ENCODE measurements around the gene ARCN1.

The ARCN1 gene

GRCh38 chr11:118634431-118635236, 62.4 kb downstream of the ARCN1 start:
- Mint-ChIP-seq H3K27me3 (ENCODE audit: low read depth) (no peaks in the 10 kb centered on the region), H3K4me1 (peaks cover 46% of the 10 kb centered on the region), H3K36me3 (ENCODE audit: low read depth) (peaks cover 56% of the 10 kb centered on the region), H3K9me3 (no peaks in the 10 kb centered on the region), H3K27ac (peak overlapping the region; percentile 92 to 94 (median 93)), H3K4me3 (peak overlapping the region; percentile 65 to 70 (median 69))
- peak in 1 of 3 experiments; percentile 17 for TF ChIP-seq CTCF (IDR thresholded peaks at IDR 0.05; ENCODE audit: unreplicated experiment in 3 of 3)

GRCh38 chr11:118635237-118635591, 63.0 kb downstream of the ARCN1 start:
- TF ChIP-seq CTCF (IDR thresholded peaks at IDR 0.05; ENCODE audit: unreplicated experiment in 3 of 3) = no peak
- H3K36me3 Mint-ChIP-seq (ENCODE audit: low read depth) = peaks cover 60% of the 10 kb centered on the region

GRCh38 chr11:118635642-118636041, 63.4 kb downstream of the ARCN1 start:
- Mint-ChIP-seq H3K4me1 (peaks cover 41% of the 10 kb centered on the region), H3K36me3 (ENCODE audit: low read depth) (peaks cover 58% of the 10 kb centered on the region), H3K4me3 (peak overlapping the region; percentile 32 to 56 (median 34)), H3K27ac (peak overlapping the region; percentile 10 to 60 (median 30)), H3K27me3 (ENCODE audit: low read depth) (no peaks in the 10 kb centered on the region), H3K9me3 (no peaks in the 10 kb centered on the region)
- no peak for TF ChIP-seq CTCF (IDR thresholded peaks at IDR 0.05; ENCODE audit: unreplicated experiment in 3 of 3)

More at GRCh38 chr11:118635237-118635591, 63.0 kb downstream of the ARCN1 start:
- peaks cover 45% of the 10 kb centered on the region for H3K4me1 Mint-ChIP-seq
- peak overlapping the region; percentile 10 to 60 (median 30) for H3K27ac Mint-ChIP-seq
- H3K27me3 Mint-ChIP-seq (ENCODE audit: low read depth) = no peaks in the 10 kb centered on the region
- H3K4me3 Mint-ChIP-seq = peak overlapping the region; percentile 32 to 56 (median 34)
- H3K9me3 Mint-ChIP-seq = no peaks in the 10 kb centered on the region

- H3K27ac Mint-ChIP-seq = no peak overlapping the region
- no peaks in the 10 kb centered on the region for H3K9me3 Mint-ChIP-seq
- peaks cover 36% of the 10 kb centered on the region for H3K4me1 Mint-ChIP-seq
- TF ChIP-seq CTCF (IDR thresholded peaks at IDR 0.05; ENCODE audit: unreplicated experiment in 3 of 3) = no peak
- no peaks in the 10 kb centered on the region for H3K27me3 Mint-ChIP-seq (ENCODE audit: low read depth)
- peaks cover 54% of the 10 kb centered on the region for H3K36me3 Mint-ChIP-seq (ENCODE audit: low read depth)
- H3K4me3 Mint-ChIP-seq = no peak overlapping the region
Observed at GRCh38 chr11:118636569-118637290, 64.5 kb downstream of the ARCN1 start.

- H3K36me3 Mint-ChIP-seq (ENCODE audit: low read depth) = peaks cover 46% of the 10 kb centered on the region
- TF ChIP-seq CTCF (IDR thresholded peaks at IDR 0.05; ENCODE audit: unreplicated experiment in 3 of 3) = no peak
- H3K9me3 Mint-ChIP-seq = no peaks in the 10 kb centered on the region
- H3K27ac Mint-ChIP-seq = no peak overlapping the region
- H3K4me1 Mint-ChIP-seq = peaks cover 28% of the 10 kb centered on the region
- H3K27me3 Mint-ChIP-seq (ENCODE audit: low read depth) = no peaks in the 10 kb centered on the region
- H3K4me3 Mint-ChIP-seq = no peak overlapping the region
Observed at GRCh38 chr11:118638726-118639125, 66.5 kb downstream of the ARCN1 start.

Measured in nephron (organoid).